ENCODE measurements around the gene PKP2. TPM values are rescaled to one million over a fixed set of nuclear protein-coding genes. Genes with fewer than 3 reads are reported as not detected.

The PKP2 gene
- total and polyA plus RNA-seq, 2 of the 4 experiments (the other 2 are of a cell fraction), result 0.10 to 0.18 TPM

GRCh38 chr12:32801269-32801980, 95.2 kb downstream of the PKP2 start:
- Histone ChIP-seq H3K9ac (ENCODE audit: low read depth, low read length) (no peak overlapping the region), H3K9me3 (ENCODE audit: control insufficient read depth, insufficient read depth, low read length) (no peaks in the 10 kb centered on the region), H3K23ac (ENCODE audit: low read depth, low read length) (no peak overlapping the region), H4K5ac (ENCODE audit: low read depth, low read length) (no peak overlapping the region), H3K9me1 (ENCODE audit: insufficient read depth, low read length) (no peaks in the 10 kb centered on the region), H3K14ac (replicated peaks; ENCODE audit: low read depth, low read length) (no peak overlapping the region), H2BK120ac (ENCODE audit: low read depth, low read length) (no peak overlapping the region), H4K20me1 (ENCODE audit: insufficient read depth, low read length) (no peaks in the 10 kb centered on the region), H2BK15ac (ENCODE audit: low read depth, low read length) (no peak overlapping the region), H3K18ac (ENCODE audit: low read depth, low read length) (no peak overlapping the region), H2AFZ (replicated peaks; ENCODE audit: low read length, poor library complexity) (no peak overlapping the region), H3K27me3 (ENCODE audit: control insufficient read depth, insufficient read depth, low read length) (no peaks in the 10 kb centered on the region), H4K8ac (ENCODE audit: low read depth in 2 of 2, low read length in 2 of 2) (no peak overlapping the region), H2BK20ac (ENCODE audit: low read depth, low read length) (no peak overlapping the region), H3K36me3 (ENCODE audit: control insufficient read depth, insufficient read depth, low read length) (no peaks in the 10 kb centered on the region), H2AK9ac (replicated peaks; ENCODE audit: low read depth, low read length, poor library complexity) (no peak overlapping the region), H3K4ac (ENCODE audit: low read depth, low read length) (no peak overlapping the region), H4K91ac (ENCODE audit: insufficient read depth, low read depth, low read length) (no peak overlapping the region), H3K79me1 (ENCODE audit: low read depth in 1 of 2, low read length in 2 of 2) (no peaks in the 10 kb centered on the region), H3K4me2 (ENCODE audit: low read depth, low read length) (no peak overlapping the region), H3K27ac (ENCODE audit: insufficient read depth, low read length) (no peak overlapping the region), H3K4me1 (ENCODE audit: control insufficient read depth, insufficient read depth, low read length) (no peaks in the 10 kb centered on the region), H2AK5ac (ENCODE audit: low read depth, low read length) (no peak overlapping the region), H3K56ac (ENCODE audit: extremely low read depth, insufficient read depth, low read length) (no peak overlapping the region), H3K4me3 (ENCODE audit: insufficient read depth, low read depth, low read length) (no peak overlapping the region), H2BK5ac (ENCODE audit: low read depth, low read length, poor library complexity, severe bottlenecking) (no peak overlapping the region)
- BruUV-seq (replicated peaks), result no TSS peak
- intact Hi-C loops (cut with micrococcal nuclease), result no loop called here
- no peak for TF ChIP-seq RAD21 (IDR thresholded peaks at IDR 0.05; ENCODE audit: low read length)
- TF ChIP-seq CHD1 (IDR thresholded peaks at IDR 0.05; ENCODE audit: low read depth, low read length), result no peak
- TF ChIP-seq BHLHE40 (IDR thresholded peaks at IDR 0.05; ENCODE audit: low read depth, low read length), result no peak
- TF ChIP-seq POLR2A (IDR thresholded peaks at IDR 0.05; ENCODE audit: low read depth, low read length), result no peak
- no peak for TF ChIP-seq SMC3 (IDR thresholded peaks at IDR 0.05; ENCODE audit: low read depth, low read length)
- TF ChIP-seq, protein P1, sequence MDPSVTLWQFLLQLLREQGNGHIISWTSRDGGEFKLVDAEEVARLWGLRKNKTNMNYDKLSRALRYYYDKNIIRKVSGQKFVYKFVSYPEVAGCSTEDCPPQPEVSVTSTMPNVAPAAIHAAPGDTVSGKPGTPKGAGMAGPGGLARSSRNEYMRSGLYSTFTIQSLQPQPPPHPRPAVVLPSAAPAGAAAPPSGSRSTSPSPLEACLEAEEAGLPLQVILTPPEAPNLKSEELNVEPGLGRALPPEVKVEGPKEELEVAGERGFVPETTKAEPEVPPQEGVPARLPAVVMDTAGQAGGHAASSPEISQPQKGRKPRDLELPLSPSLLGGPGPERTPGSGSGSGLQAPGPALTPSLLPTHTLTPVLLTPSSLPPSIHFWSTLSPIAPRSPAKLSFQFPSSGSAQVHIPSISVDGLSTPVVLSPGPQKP (IDR thresholded peaks at IDR 0.05; ENCODE audit: borderline replicate concordance, low read depth, low read length), result no peak
- no peak for TF ChIP-seq MAZ (IDR thresholded peaks at IDR 0.05; ENCODE audit: borderline replicate concordance, low read depth, low read length)
- no peak for TF ChIP-seq NFE2L2 (IDR thresholded peaks at IDR 0.05; ENCODE audit: low read depth, low read length)
- dilution Hi-C loops (cut with HindIII; ENCODE audit: low sequenced_read_pairs, unreplicated experiment), result no loop called here
- WGBS, 2 experiments (ENCODE audit: extremely low coverage in 2 of 2, insufficient read length in 1 of 2), result no CpG with 5 or more reads among the region's 5 CpGs
- in situ Hi-C loops (cut with MboI; ENCODE audit: low sequenced_read_pairs), result no loop called here
- POLR2A ChIA-PET (ENCODE audit: unreplicated experiment), result no interaction called here
- ATAC-seq (ENCODE audit: low read depth), result no peak
- CTCF ChIA-PET, result no interaction called here
- no peak for DNase-seq
